ENCODE results near the gene FHAD1. TPM values are rescaled to one million over a fixed set of nuclear protein-coding genes. Genes with fewer than 3 reads are reported as not detected.
"Not testable (repeated sequence)": the region's sequence is repeated elsewhere in the genome, so short reads cannot be mapped to it uniquely, and the experiment has no call there.

The FHAD1 gene
- total RNA-seq, 1 experiment from 2014 or later, result 1.0 TPM

DNA sequence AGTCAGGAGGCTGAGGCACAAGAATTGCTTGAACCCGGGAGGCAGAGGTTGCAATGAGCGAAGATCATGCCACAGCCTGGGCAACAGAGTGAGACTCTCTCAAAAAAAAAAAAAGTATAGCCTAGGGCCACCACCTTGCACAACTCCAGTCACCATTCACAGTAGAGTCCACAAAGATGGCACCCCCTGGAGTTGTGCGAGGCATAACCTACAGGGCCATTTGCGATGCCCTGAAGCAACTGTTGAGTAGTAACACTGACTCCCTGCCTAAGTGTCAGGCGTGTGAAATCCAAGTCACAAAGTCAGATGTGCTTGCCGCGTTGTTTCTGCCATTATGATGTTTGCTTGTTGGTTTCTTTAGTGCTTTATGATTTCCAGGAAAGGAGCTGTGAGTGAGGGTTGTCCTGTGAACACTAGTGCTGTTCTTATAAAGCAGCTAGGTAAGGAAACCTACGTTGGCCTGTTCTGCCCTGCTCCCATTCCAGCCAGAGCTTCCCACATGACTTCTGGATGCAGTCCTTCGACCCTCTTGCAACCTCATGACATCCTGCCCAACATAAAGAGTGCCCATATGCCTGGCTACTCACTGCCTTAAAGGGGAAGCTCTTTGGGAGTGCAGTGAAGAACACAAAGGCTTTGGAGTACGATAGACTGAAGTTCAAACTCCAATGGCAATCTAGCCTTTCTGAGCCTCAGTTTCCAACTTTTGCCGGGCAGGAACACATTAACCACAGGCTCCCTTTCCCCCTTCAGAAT lies 29.8 kb downstream of the FHAD1 start:
- no peak for DNase-seq (ENCODE audit: low read depth)

DNA sequence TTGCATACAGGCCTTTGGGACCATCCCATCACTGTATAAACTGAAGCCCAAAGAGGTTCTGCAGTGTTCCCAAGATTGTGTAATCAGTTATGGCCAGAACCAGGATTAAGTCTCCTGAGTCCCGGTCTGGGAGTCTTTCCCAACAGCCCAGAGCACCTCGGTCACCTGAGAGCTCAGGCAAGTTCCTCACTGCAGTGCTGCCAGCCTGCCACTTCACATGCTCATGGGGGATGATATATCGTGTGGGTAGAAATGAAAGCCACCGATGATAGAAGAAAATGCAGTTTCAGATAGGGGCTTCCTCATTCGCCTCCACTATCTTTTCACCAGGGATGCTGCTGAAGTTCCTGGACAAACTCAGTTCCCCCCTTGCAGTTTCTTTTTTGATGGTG lies 30.4 kb downstream of the FHAD1 start:
- no peak for DNase-seq (ENCODE audit: low read depth)

DNA sequence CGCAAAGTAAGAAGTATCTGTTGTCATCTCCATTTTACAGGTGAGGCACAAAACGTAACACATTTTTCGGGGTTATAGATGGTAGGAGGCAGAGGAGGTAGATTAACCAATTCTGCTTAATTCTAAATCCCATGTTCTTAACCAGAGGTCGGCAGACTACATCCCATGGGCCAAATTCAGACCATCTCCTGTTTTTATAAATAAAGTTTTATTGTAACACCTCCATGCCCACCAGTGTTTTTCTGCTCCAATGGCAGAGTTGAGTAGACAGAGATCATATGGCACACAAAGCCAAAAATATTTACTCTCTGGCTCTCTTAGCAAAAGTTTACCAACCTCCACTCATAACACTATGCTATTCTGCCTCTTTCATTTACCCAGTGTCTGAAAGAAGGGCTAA lies 30.9 kb downstream of the FHAD1 start:
- no peak for DNase-seq (ENCODE audit: low read depth)

GRCh38 chr1:15279576-15280230 lies 32.7 kb downstream of the FHAD1 start:
- no peak for DNase-seq (ENCODE audit: low read depth)

DNA sequence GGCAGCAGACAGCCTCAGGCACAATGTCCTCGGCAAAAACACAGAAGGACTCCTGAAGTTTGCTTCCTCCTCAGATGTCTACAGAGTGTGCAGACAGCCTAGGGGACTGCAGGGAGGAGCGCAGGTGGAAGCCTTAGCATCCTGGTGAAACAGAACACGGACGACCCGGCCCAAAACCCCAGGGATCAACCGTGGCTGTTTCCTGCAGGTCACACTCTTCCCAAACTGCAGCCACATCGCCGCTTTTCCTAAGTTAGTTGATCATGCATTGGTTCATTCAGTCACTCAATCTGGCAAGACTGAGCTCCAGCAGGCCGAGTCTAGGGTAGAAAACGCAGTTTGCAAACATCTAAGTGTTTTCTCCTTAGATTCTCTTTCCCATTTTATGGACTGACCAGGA lies 33.4 kb downstream of the FHAD1 start:
- DNase-seq (ENCODE audit: low read depth), result no peak

GRCh38 chr1:15282038-15282437 lies 35.0 kb downstream of the FHAD1 start:
- DNase-seq (ENCODE audit: low read depth), result no peak

DNA sequence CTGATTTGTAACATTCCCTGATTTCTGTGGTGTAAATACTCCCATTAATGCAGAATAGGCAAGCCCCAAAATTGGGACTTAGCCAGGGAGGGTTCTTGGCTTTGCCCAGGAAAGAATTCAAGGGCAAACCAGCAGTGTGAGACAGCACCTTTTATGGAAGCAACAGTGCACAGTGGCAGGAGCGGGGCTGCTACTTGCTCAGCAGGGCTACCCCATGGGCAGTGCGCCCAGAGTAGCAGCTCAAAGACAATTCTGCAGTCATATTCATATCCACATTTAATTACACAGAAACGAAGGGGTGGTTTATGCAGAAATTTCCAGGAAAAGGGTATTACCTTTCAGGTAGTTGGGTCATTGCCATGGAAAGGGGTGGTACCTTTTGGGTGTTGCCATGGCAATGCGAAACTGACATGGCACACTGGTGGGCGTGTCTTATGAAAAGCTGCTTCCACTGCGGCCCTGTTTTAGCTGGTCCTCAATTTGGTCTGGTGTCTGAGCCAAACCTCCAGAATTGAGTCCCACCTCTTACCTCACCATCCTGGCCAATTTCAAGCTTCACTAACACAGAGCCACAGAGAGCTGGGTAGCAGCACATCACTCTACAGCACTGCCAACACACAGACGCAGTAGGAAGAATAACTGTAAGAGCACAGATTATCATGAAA lies 35.9 kb downstream of the FHAD1 start:
- DNase-seq (ENCODE audit: low read depth), result no peak

GRCh38 chr1:15283526-15283925 lies 36.5 kb downstream of the FHAD1 start:
- peak; percentile 79 for DNase-seq (ENCODE audit: low read depth)

DNA sequence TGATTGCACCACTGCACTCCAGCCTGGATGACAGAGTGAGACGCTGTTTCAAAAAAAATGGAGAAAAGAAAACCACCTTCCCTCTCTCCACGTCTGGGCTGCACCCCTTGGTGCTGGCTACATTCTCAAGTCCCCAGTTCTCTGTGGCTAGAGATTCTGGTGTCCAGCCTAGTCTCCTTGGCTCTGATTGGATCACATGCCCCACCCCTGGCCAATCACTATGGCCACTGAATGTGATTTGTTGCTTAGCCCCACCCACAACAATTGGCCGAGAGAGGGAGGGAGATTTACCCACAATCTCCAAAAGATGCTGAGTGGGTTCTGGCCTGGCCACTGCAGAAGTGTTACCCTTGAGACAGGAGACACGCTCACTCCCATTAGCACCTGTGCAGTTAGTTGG lies 39.4 kb downstream of the FHAD1 start:
- DNase-seq (ENCODE audit: low read depth), result no peak

DNA sequence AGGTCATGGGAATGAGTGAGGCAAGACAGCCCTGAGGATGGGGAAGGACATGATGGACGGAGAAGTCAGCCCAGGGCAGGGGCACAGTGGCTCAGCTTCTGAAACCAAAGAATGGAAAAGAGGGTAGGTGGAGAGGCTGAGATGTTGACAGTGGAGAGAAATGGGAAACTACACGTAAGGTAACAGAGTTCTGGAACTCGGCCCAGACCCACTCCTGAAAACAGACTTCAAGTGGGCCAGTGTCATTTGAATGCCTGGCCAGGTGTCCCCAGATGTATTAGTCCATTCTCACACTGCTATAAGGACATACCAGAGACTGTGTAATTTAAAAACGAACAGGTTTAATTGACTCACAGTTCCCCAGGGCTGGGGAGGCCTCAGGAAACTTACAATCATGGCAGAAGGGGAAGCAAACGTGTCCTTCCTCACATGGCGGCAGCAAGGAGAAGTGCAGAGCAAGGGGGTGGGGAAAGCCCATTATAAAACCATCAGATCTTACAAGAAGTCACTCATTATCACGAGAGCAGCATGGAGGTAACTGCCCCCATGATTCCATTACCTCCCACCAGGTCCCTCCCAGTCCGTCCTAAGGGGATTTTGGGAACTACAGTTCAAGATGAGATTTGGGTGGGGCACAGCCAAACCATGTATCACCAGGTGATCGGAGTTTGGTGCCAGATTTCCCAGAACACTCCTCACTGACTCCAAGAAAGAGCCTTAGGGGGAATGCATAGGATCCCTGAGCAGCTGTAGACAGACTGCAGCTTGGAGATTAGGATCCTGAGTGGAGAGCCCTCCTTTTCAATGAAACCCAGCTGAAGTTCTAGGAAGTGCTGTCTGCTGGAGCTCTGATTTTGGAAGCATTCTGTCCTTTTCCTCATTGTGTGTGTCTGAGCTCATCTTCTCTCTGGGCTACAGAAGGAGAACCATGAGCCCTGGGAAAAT lies 40.3 kb downstream of the FHAD1 start:
- DNase-seq (ENCODE audit: low read depth), result no peak

DNA sequence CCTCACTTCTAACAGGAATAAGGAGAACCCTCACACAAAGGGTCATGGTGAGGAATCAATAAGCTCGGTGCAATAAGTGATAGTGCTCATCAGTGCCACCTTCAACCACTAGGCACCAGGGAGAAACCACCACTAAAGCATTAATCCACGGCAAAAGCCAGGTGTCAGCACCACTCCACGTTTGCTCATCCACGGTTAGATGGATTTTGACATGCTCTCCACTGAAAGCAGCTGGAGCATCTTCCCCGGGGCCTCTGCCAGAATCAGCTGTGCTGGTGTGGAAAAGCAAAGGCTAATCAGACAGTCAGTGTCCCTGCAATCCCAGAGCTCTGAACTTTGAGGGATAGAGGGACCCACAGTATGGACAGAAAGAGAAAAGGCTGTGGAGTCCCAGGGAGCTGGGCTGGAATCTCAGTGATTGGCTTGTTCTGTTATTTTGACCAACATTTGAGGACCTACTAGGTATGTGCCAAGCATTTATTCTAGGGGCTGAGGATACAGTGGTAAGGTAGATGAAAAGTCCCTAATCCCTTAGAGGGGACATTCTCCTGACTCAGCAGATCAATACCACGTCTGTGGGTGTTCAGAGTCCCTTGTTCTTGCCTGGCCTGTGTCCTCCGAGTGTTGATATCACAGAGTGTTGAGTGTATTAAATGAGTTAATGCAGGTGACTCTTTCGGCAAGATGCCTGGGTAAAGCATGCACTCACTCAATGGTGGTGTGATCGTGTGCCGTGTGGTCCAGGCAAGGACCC lies 41.3 kb downstream of the FHAD1 start:
- DNase-seq (ENCODE audit: low read depth), result no peak

- DNase-seq (ENCODE audit: low read depth), result peak; percentile 53
Observed at GRCh38 chr1:15289251-15289651, 42.2 kb downstream of the FHAD1 start.

- peak; percentile 76 for DNase-seq (ENCODE audit: low read depth)
Observed at GRCh38 chr1:15290382-15290781, 43.4 kb downstream of the FHAD1 start.

GRCh38 chr1:15295696-15296095 lies 48.7 kb downstream of the FHAD1 start:
- DNase-seq (ENCODE audit: low read depth), result no peak

DNA sequence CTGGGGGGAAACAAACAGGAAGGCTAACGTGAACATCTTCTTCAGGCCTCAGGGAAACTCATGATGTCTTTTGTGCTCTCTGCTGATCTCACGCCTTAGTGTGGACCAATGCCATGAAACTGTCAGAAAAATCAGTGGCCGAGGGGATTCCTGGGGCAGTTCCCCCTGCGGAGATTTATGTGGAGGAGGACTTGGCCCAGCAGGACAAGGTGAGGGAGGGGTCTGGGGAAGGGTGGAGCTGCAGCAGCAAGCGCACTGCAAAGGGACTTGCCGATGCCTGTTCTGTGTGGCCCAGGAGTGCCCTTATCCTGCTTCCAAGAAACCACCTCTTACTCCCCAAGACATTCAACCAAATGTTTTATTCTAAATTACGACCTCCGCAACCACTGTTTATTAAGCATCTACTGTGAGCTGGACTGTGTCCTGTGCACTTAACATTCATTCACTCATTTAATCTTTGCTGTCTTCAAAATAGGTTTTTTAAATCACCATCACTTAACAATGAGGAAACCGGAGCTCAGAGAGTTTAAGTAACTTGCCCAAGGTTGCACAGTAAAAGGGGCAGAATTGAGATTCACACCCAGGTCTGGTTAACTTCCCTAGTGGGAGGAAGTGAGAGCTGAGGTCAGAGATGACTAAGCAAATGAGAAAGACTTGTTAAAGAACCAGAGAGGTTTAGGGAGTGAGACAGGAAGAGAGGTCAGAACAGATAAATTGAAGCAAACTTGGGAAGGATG lies 49.7 kb downstream of the FHAD1 start:
- DNase-seq (ENCODE audit: low read depth), result no peak

DNA sequence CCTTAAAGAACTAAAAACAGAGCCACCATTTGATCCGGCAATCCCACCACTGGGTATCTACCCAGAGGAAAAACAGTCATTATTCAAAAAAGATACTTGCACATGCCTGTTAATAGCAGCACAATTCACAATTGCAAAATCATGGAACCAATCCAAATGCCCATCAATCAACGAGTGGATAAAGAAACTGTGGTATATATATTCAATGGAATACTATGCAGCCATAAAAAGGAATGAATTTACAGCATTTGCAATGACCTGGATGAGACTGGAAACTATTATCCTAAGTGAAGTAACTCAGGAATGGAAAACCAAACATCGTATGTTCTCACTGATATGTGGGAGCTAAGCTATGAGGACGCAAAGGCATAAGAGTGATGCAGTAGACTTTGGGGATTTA lies 51.0 kb downstream of the FHAD1 start:
- not testable (repeated sequence) for DNase-seq (ENCODE audit: low read depth)

GRCh38 chr1:15299179-15299578 lies 52.2 kb downstream of the FHAD1 start:
- no peak for DNase-seq (ENCODE audit: low read depth)

- no peak for DNase-seq (ENCODE audit: low read depth)
Observed at GRCh38 chr1:15299806-15300205, 52.8 kb downstream of the FHAD1 start.

GRCh38 chr1:15303935-15304334 lies 56.9 kb downstream of the FHAD1 start:
- no peak for DNase-seq (ENCODE audit: low read depth)

- DNase-seq (ENCODE audit: low read depth), result peak; percentile 57
Observed at GRCh38 chr1:15304708-15305467, 57.9 kb downstream of the FHAD1 start.

Data from Daoy (cell line).